H9 (cell line): Measurements from ENCODE around the gene CAMTA1. TPM values are rescaled to one million over a fixed set of nuclear protein-coding genes. Genes with fewer than 3 reads are reported as not detected.

Experiments
- DNase-seq: peaks from one replicate; pipeline ENCODE4 v3.0.0-alpha.2; 2017
- H2AFZ ChIP-seq: one replicate; pipeline ENCODE4 v1.6.1; 2013; ENCODE audit warnings: mild to moderate bottlenecking, low read length, control low read depth, moderate library complexity
- H2AK5ac ChIP-seq: 2 replicates; pipeline ENCODE4 v1.6.1; 2013; ENCODE audit warnings: low read length, control low read depth, mixed read lengths; ENCODE audit not compliant: insufficient read length
- H2BK120ac ChIP-seq: one replicate; pipeline ENCODE4 v1.6.1; 2013; ENCODE audit warnings: low read depth, mild to moderate bottlenecking, low read length, control low read depth, inconsistent platforms; ENCODE audit not compliant: poor library complexity, severe bottlenecking
- H2BK12ac ChIP-seq: 2 replicates; pipeline ENCODE4 v1.6.1; 2013; ENCODE audit warnings: low read length, control low read depth, mixed read lengths, low read depth; ENCODE audit not compliant: insufficient read length
- H2BK15ac ChIP-seq: 2 replicates; pipeline ENCODE4 v1.6.1; 2013; ENCODE audit warnings: low read depth, low read length, control low read depth
- H2BK20ac ChIP-seq: one replicate; pipeline ENCODE4 v1.6.1; 2013; ENCODE audit warnings: low read depth, mild to moderate bottlenecking, low read length, control low read depth, inconsistent platforms; ENCODE audit not compliant: poor library complexity, severe bottlenecking
- H2BK5ac ChIP-seq: 2 replicates; pipeline ENCODE4 v1.6.1; 2013; ENCODE audit warnings: low read length, control low read depth, mixed read lengths; ENCODE audit not compliant: insufficient read length
- H3K14ac ChIP-seq: 2 replicates; pipeline ENCODE4 v1.6.1; 2013; ENCODE audit warnings: low read length, control low read depth; ENCODE audit not compliant: insufficient read depth
- H3K18ac ChIP-seq: 2 replicates; pipeline ENCODE4 v1.6.1; 2013; ENCODE audit warnings: low read depth, mild to moderate bottlenecking, mixed read lengths, low read length, control low read depth; ENCODE audit not compliant: insufficient read length
- H3K23ac ChIP-seq: 2 replicates; pipeline ENCODE4 v1.6.1; 2013; ENCODE audit warnings: low read length, control low read depth, mixed read lengths, low read depth; ENCODE audit not compliant: insufficient read length
- H3K23me2 ChIP-seq: 2 replicates; pipeline ENCODE4 v1.6.1; 2013; ENCODE audit warnings: low read depth, mild to moderate bottlenecking, mixed read lengths, low read length, control low read depth; ENCODE audit not compliant: insufficient read length, poor library complexity, severe bottlenecking
- H3K27ac ChIP-seq: 2 replicates; pipeline ENCODE4 v1.5.1; 2013; ENCODE audit warnings: low read length, control low read depth, mixed read lengths, low read depth; ENCODE audit not compliant: insufficient read length
- H3K27me3 ChIP-seq: 2 replicates; pipeline ENCODE4 v1.6.1; 2013; ENCODE audit warnings: low read length, control low read depth, inconsistent platforms; ENCODE audit not compliant: insufficient read depth
- H3K4ac ChIP-seq: 2 replicates; pipeline ENCODE4 v1.6.1; 2013; ENCODE audit warnings: low read depth, mild to moderate bottlenecking, control low read depth, inconsistent platforms, low read length, moderate library complexity
- H3K4me1 ChIP-seq: 2 replicates; pipeline ENCODE4 v1.6.1; 2013; ENCODE audit warnings: low read length, control low read depth, inconsistent platforms; ENCODE audit not compliant: insufficient read depth
- H3K4me2 ChIP-seq: 2 replicates; pipeline ENCODE4 v1.6.1; 2013; ENCODE audit warnings: low read length, control low read depth, mixed read lengths; ENCODE audit not compliant: insufficient read length, insufficient read depth
- H3K56ac ChIP-seq: 2 replicates; pipeline ENCODE4 v1.6.1; 2013; ENCODE audit warnings: low read depth, mild to moderate bottlenecking, mixed read lengths, low read length, control low read depth; ENCODE audit not compliant: insufficient read length
- H3K79me1 ChIP-seq: 2 replicates; pipeline ENCODE4 v1.6.1; 2013; ENCODE audit warnings: low read depth, mild to moderate bottlenecking, moderate library complexity, low read length, control low read depth, inconsistent platforms; ENCODE audit not compliant: insufficient read depth, poor library complexity, severe bottlenecking
- H3K79me2 ChIP-seq: 2 replicates; pipeline ENCODE4 v1.6.1; 2013; ENCODE audit warnings: low read length, control low read depth, inconsistent platforms; ENCODE audit not compliant: insufficient read depth
- H3K9ac ChIP-seq: 2 replicates; pipeline ENCODE4 v1.6.1; 2013; ENCODE audit warnings: low read length, control low read depth, mixed read lengths; ENCODE audit not compliant: insufficient read length; ENCODE audit errors: extremely low read depth
- H3K9me3 ChIP-seq: one replicate; pipeline ENCODE4 v1.6.1; 2013; ENCODE audit warnings: low read depth, low read length, inconsistent platforms; ENCODE audit not compliant: control insufficient read depth
- H3T11ph ChIP-seq: one replicate; pipeline ENCODE4 v1.6.1; 2013; ENCODE audit warnings: mild to moderate bottlenecking, low read length, control low read depth, inconsistent platforms
- H4K20me1 ChIP-seq: one replicate; pipeline ENCODE4 v1.6.1; 2013; ENCODE audit not compliant: control insufficient read depth, insufficient read length, insufficient read depth
- H4K5ac ChIP-seq: 2 replicates; pipeline ENCODE4 v1.6.1; 2013; ENCODE audit warnings: low read depth, mild to moderate bottlenecking, mixed read lengths, low read length, control low read depth; ENCODE audit not compliant: insufficient read length
- H4K8ac ChIP-seq: replicated peaks from 2 replicates; pipeline ENCODE4 v1.6.1; 2013; ENCODE audit warnings: low read length, control low read depth, mixed read lengths, low read depth; ENCODE audit not compliant: insufficient read length
- H4K91ac ChIP-seq: 2 replicates; pipeline ENCODE4 v1.6.1; 2013; ENCODE audit warnings: low read depth, mild to moderate bottlenecking, moderate library complexity, mixed read lengths, low read length, control low read depth; ENCODE audit not compliant: insufficient read length
- H3K27ac Mint-ChIP-seq, 3 experiments: 2 replicates in 2 of 3; 3 replicates in 1 of 3; pipeline ENCODE4 v1.8.0; 2020 to 2021; ENCODE audit warnings: mixed read lengths in 3 of 3, mild to moderate bottlenecking in 1 of 3, moderate library complexity in 1 of 3
- H3K27me3 Mint-ChIP-seq: 2 replicates; pipeline ENCODE4 v1.8.0; 2021; ENCODE audit warnings: low read depth, mild to moderate bottlenecking, moderate library complexity, mixed read lengths
- H3K36me3 Mint-ChIP-seq, 3 experiments: 2 replicates in 2 of 3; 3 replicates in 1 of 3; pipeline ENCODE4 v1.8.0; 2020 to 2021; ENCODE audit warnings: low read depth in 3 of 3, mixed read lengths in 3 of 3; ENCODE audit not compliant: insufficient read depth in 1 of 3
- H3K4me1 Mint-ChIP-seq, 2 experiments: 2 replicates each; pipeline ENCODE4 v1.8.0; 2020; ENCODE audit warnings: mixed read lengths in 2 of 2
- H3K4me3 Mint-ChIP-seq, 2 experiments: 2 replicates in 1 of 2; 3 replicates in 1 of 2; pipeline ENCODE4 v1.8.0; 2020 to 2021; ENCODE audit warnings: mild to moderate bottlenecking in 2 of 2, mixed read lengths in 2 of 2, moderate library complexity in 1 of 2
- H3K9me3 Mint-ChIP-seq, 2 experiments: 2 replicates in 1 of 2; 3 replicates in 1 of 2; pipeline ENCODE4 v1.8.0; 2020; ENCODE audit warnings: mild to moderate bottlenecking in 2 of 2, mixed read lengths in 2 of 2, moderate library complexity in 1 of 2
- WGBS: extraction: QIAGEN DNeasy Blood & Tissue Kit; methylation state at CpG from one replicate; pipeline ENCODE4 v1.1.7; 2013; ENCODE audit warnings: missing lambda C conversion rate, low lambda C conversion rate, mixed read lengths; ENCODE audit not compliant: insufficient read length; ENCODE audit errors: extremely low coverage; 5-methylcytosine and 5-hydroxymethylcytosine counted together
- total RNA-seq: library from RNA; stranded (reverse); gene quantifications from 2 replicates; pipeline ENCODE4 v1.2.1, GENCODE V29; 2021
- TF ChIP-seq, protein P1 (sequence below): fragments of 200-600 bp; sonication (generic); conservative IDR thresholded peaks from 3 replicates; pipeline ENCODE4 v1.8.0; 2021; ENCODE audit warnings: antibody characterized with exemption, mild to moderate bottlenecking

Gene CAMTA1
- total RNA-seq, 1 experiment from 2014 or later, result 115 TPM

DNA sequence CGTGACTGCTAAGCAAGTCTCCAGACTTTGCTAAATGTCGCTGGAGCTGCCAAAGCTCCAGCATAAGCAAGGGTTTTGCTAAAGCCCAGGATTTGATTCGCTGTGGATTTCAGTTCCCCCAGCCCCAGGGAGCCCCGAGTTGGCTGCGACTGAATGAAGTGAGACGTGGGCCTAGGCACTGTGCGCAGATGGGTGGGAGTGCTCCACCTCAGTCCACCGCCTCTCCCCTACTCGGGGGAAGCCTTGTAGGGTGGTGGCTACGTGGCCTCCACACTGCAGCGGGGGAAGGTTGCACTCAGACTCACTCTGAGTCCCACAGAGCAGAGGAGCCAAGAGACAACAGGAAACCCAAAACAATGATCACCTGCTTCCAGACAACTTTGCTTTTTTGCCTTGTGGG lies 588.0 kb downstream of the CAMTA1 start:
- Histone ChIP-seq H3K18ac (no peak overlapping the region), H3K79me2 (no peaks in the 10 kb centered on the region), H4K91ac (no peak overlapping the region), H3K4ac (no peak overlapping the region), H4K8ac (no peak overlapping the region), H3K27ac (no peak overlapping the region), H3K4me1 (0 out of 2 replicates have a peak, but pooled peaks cover 1% of the 10 kb centered on the region), H3K9ac (no peak overlapping the region), H3K23me2 (no peaks in the 10 kb centered on the region), H4K20me1 (no peaks in the 10 kb centered on the region), H4K5ac (no peak overlapping the region), H2BK120ac (no peak overlapping the region), H3K14ac (no peak overlapping the region), H3K4me2 (no peak overlapping the region), H2BK15ac (no peak overlapping the region), H3K9me3 (no peaks in the 10 kb centered on the region), H3K27me3 (no peaks in the 10 kb centered on the region), H2BK5ac (no peak overlapping the region), H3T11ph (no peak overlapping the region), H2BK12ac (no peak overlapping the region), H3K79me1 (no peaks in the 10 kb centered on the region), H2AFZ (no peak overlapping the region), H2BK20ac (no peak overlapping the region), H3K56ac (no peak overlapping the region), H2AK5ac (no peak overlapping the region), H3K23ac (no peak overlapping the region)
- Mint-ChIP-seq H3K4me3 (no peak overlapping the region), H3K9me3 (no peaks in the 10 kb centered on the region), H3K36me3 (no peaks in the 10 kb centered on the region), H3K27ac (no peak overlapping the region), H3K4me1 (peaks cover 18 to 27% of the 10 kb centered on the region in 2 experiments), H3K27me3 (peaks cover 3% of the 10 kb centered on the region)
- no CpG with 5 or more reads among the region's 11 CpGs for WGBS
- peak; percentile 23 for DNase-seq
- TF ChIP-seq, protein P1, sequence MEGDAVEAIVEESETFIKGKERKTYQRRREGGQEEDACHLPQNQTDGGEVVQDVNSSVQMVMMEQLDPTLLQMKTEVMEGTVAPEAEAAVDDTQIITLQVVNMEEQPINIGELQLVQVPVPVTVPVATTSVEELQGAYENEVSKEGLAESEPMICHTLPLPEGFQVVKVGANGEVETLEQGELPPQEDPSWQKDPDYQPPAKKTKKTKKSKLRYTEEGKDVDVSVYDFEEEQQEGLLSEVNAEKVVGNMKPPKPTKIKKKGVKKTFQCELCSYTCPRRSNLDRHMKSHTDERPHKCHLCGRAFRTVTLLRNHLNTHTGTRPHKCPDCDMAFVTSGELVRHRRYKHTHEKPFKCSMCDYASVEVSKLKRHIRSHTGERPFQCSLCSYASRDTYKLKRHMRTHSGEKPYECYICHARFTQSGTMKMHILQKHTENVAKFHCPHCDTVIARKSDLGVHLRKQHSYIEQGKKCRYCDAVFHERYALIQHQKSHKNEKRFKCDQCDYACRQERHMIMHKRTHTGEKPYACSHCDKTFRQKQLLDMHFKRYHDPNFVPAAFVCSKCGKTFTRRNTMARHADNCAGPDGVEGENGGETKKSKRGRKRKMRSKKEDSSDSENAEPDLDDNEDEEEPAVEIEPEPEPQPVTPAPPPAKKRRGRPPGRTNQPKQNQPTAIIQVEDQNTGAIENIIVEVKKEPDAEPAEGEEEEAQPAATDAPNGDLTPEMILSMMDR, result no peak
